ENCODE measurements around the gene GLI3.
A peak's percentile ranks its signal among the peaks of the same experiment; 100 is the strongest.

GLI3 gene

GRCh38 chr7:41955893-41956675 is 280.9 kb downstream of the GLI3 start:
- DNase-seq, result no peak

DNA sequence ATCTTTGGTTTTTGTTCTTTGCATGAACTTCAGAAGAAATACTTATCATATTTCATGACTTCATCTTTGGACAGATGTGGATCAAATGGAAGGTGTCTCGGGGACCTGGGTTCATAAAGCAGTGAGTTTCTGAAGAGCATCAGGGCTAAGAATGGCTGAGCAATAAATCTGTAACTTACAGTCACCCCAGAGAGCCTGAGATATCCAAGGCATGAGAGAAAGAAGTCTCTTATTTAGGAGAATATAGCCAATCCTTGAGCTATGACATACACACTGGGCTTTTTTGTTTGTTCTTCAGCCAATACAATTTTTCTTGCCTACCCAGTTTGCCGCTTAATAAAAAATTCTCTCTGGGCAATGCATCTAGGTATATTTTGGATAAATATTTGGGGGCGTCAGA is 281.6 kb downstream of the GLI3 start:
- DNase-seq, result no peak

GRCh38 chr7:41954976-41955375 is 282.0 kb downstream of the GLI3 start:
- DNase-seq, result no peak

DNA sequence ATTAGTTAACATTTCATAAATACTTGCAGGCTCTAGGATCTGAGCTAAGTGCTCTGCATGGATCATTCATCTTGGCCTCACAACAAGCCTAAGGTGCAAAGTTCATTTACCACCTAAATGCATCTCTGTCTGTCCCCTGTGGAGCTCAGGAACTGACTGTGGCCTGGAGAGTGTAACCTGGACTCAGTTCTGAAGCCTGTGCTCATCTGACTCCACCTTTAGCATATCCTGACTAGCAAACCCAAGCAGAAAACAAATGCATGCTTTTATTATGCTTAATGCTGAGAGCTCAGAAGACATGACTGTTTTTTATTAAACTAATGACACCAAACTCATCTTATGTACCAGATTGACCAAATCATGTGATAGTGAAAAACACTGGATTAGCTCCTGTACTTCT is 288.5 kb downstream of the GLI3 start:
- DNase-seq, result no peak

DNA sequence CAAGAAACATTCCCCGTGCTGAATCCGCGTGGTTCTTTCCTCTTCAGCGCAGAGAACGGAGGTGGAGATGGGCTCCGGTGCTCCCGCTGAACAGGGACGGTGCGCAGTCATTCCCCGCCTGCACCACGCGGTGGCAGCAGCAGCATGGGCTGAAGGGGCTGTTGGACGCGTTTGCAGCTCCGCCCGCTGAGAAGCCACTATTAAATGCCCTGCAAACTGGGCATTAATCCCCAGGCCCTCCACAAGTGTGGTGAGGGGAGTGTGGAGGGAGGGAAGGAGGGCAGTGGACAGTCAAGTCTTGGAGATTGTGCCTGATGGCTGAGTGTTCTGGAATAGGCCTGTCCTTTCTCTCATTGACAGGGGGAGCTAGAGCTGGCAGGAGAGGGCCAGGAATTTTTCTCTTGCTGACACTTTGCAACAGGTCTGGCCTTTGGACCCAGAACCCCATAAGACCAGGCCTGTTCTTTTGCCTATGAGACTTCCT is 293.9 kb downstream of the GLI3 start:
- peak; percentile 87 for DNase-seq

DNA sequence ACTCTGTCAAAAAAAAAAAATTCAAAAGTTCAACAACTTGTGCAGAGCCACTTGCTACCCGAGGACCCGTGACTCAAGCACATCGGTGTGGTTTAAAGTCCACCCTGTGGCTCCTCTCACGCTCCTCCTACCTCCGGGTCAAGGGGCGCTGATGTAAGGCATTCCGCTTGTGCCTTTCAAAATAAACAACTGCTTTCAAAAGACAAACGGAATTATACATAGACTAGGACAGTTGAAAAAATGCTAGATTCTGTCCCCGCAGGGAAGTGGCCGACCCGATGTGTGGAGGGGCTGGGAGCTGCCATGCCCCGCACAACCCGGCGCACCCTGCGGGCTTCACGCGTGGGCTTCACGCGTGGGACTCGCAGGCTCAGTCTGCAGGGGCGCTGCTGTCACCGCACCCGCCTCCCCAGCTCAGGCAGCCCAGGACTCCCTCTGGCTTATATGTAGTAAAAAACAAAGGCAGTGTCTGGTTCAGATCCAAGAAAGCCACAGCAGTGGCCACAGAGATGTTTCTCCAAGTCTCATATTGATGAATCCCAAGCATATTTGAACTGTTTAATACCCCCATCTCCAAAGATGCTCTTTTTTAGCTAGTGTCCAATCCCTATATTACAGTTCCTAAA is 294.4 kb downstream of the GLI3 start:
- no peak for DNase-seq

DNA sequence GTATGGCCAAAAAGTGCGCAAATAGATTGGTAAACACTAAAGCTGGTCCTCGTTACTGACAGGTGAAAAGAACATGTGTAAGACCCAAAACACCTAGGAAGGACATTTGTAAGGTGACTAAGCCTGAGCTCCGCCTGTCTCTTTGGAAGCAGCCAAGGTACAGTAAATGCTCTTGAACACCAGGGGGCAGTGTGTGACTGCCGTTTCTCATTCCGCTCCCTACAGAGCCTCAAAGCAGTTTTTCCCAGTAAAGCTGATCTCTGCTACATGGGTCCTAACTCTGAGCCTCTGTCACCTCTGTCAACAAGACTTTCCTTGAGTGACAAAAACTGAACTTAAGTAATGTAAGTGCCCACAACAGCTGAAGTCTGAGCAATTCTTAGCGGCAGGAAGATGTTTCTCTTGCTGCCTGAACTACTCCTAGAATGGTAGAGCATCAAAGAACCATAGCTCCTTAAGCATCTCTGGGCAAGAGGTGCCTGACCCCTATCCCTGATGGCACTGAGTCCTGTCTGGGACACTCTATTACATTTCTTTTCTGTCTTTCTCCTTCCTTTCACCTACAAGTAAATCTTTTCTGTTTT is 296.2 kb downstream of the GLI3 start:
- peak; percentile 60 for DNase-seq

DNA sequence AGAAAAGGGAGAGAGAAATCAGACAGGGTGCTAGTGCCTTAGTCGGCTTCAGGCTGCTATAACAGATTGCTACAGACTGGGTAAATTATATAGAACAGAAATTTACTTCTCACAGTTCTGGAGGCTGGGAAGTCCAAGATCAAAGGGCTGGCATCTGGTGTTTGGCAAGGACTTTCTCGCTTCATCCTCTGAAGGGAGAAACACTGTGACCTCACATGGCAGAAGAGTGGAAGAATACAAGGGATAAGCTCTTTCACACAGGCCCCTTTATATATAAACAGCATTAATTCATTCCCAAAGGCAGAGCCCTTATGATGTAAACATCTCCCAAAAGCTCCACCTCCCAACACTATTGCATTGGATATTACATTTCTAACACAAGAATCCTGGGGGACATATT is 298.6 kb downstream of the GLI3 start:
- DNase-seq, result no peak

DNA sequence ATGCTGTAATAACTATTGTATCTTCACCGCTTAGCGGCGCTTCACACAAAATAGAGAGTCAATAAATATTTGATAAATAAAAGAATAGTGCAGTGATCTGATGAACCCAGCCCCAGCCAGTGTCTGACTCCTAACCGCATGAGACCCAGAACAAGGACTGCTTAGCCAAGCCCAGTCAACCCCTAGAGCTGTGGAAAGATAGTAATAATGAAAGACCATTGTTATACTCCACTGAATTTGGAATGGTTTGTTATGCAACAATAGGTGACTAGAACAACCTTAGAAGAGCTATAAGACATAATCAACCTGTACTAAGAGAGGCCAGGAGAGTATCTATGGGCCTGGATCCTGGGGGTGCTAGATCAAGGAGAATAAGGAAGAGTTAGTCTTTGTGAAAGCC is 303.6 kb downstream of the GLI3 start:
- DNase-seq, result no peak

DNA sequence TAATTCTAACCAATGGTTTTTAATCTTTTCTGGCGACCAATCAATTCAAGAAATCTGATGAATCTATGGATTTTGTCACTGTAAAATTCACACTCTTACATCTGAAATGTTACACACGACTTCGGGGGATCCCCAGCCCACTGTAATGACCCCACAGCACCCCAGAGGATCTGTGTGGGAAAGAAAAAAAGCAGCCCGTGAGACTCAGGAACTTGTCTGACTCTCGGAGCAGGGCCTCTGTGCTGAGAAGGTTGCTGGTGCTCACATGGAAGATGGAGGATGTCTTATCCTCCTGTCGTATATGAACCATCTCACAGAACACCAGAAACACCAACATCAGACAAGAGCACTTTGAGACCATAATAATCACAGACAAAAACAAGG is 305.8 kb downstream of the GLI3 start:
- no peak for DNase-seq

DNA sequence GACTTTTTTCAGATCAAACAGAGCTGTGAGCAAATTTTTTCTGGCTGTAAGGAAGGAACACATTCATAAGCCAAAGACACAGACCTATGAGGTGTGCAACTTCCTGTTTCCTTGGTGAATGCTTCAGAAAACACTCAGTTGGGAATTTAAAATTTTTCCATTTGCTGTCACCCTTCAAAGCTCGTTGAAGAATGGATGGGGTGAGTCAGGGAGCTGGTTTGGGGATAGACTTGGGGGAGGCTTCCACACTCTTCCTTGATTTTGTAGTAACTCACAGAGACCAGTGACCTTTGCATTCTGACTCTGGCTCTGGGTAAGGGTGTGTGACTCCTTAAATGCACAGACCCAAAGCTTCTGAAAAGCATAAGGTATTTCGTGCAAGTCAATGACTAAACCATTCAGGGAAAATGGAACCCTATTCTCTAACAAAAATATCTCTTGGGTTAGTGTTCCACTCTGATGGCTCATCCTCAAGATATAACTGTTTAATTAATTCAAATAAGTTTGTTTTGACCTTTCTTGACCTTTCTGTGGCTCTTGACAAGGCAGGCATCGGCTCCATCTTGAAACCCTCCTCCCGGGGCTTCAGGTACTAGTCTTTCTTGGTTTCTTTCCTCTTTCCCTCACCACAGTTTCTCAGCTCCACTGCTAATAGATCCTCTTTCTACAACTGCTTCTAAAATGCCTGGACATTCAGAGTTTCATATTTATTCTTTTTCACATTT is 306.3 kb downstream of the GLI3 start:
- DNase-seq, result no peak

GRCh38 chr7:41928781-41929180 is 308.2 kb downstream of the GLI3 start:
- no peak for DNase-seq

GRCh38 chr7:41928166-41928565 is 308.8 kb downstream of the GLI3 start:
- DNase-seq, result no peak

GRCh38 chr7:41927380-41927779 is 309.6 kb downstream of the GLI3 start:
- no peak for DNase-seq

- no peak for DNase-seq
Observed at GRCh38 chr7:41925946-41926345, 311.1 kb downstream of the GLI3 start.

- DNase-seq, result no peak
Observed at GRCh38 chr7:41924796-41925195, 312.2 kb downstream of the GLI3 start.

DNA sequence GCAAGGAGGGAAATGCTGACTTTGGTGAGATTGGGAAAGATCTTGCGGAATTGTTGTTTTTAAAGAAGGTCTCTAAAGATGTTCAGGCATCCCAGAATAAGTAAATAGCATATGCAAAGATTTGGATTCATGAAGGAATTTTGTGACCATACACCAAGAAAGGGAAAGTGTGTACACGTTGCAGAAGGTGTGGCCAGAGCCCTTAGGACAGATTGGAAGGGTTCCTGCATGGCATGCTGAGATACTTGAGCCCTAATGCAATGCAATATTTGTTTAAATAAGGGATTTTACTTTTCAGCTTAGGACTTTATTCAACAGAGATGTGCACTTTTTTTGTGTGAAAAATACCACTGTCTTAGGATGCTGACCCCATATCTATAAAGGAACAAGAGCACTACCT is 314.6 kb downstream of the GLI3 start:
- DNase-seq, result no peak

DNA sequence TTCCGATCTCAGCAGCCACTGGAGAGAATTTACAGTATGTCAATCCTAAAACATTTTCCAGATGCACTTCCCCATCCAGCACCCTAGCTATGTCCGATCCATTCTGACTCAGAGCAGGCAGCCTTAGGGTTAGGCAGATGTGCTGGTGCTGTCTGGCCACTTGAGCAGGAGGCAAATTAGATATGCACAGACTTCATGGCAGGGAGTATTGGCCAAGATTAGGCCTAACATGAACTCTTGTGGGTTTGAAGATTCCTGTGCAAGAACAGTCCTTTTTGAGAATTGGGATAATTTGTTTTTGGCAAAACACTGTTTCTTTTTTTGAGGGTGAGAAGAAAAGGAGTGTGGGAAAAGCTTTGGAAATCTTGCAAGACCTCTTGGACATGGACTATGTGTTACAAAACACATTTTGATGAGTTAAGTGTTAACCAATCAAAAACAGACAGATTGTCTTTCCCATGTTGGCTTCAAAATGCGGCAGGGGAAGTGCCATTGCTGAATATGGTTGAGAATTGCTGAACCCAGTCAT is 315.5 kb downstream of the GLI3 start:
- DNase-seq, result no peak

GRCh38 chr7:41918597-41918996 is 318.4 kb downstream of the GLI3 start:
- DNase-seq, result no peak

GRCh38 chr7:41916450-41916927 is 320.5 kb downstream of the GLI3 start:
- DNase-seq, result no peak

DNA sequence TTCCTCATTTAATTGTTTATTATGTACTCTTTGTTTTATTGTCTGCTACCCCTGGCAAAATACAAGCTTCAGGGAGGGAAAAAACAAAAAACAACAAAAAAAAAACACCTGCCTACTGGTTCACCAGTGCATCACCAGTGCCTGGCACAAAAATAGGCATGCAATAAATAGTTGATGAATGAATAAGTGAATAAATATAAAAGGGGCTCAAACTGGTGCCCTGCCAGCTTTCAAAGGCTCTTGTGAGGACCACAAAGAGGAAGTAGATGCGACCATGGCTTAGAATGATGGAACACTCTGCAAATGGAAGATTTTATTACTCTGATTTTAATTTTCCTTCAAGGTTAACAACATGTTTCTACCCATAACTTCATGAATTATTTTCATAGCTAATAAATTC is 321.1 kb downstream of the GLI3 start:
- DNase-seq, result no peak

DNA sequence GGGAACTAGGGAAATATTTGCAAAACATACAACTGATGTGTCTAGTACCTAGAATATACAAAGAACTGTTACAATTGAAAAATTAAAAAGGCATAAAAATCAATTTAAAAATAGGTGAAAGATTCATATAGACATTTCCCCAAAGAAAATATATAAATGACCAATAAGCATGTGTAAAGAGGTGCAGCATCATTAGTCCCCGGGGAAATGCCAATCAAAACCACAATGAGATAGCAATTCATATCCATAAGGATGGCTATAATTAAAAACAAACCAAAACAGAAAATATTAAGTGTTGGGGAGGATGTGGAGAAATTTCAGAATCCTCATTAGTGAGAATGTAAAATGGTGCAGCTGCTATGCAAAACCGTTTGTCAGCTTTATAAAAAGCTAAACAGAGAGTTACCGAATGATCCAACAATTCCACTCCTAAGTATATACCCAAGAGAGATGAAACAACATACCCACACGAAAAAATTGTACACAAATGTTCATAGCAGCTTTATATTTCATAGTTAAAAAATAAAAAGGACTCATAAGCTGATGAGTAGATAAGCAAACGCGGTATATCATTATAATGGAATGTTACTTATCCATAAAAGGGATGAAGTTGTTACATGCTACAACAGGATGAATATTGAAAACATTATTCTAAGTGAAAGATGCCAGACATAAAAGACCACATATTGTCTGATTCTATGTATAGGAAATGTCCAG is 324.0 kb downstream of the GLI3 start:
- no peak for DNase-seq

GRCh38 chr7:41912426-41912825 is 324.6 kb downstream of the GLI3 start:
- no peak for DNase-seq

Data from stimulated activated CD8-positive, alpha-beta memory T cell treated with anti-CD3 and anti-CD28 coated beads, Interleukin-4, amount 100 ng/mL, for 48 hours (primary cell).